CD4-positive, alpha-beta T cell treated with Interleukin-17A for 1 hour (primary cell): ENCODE results near the gene WDFY2.
"Not testable (repeated sequence)": the region's sequence is repeated elsewhere in the genome, so short reads cannot be mapped to it uniquely, and the experiment has no call there.

Experiments
- DNase-seq: peaks from one replicate; pipeline ENCODE4 v3.0.0-alpha.2; 2020

The WDFY2 gene

DNA sequence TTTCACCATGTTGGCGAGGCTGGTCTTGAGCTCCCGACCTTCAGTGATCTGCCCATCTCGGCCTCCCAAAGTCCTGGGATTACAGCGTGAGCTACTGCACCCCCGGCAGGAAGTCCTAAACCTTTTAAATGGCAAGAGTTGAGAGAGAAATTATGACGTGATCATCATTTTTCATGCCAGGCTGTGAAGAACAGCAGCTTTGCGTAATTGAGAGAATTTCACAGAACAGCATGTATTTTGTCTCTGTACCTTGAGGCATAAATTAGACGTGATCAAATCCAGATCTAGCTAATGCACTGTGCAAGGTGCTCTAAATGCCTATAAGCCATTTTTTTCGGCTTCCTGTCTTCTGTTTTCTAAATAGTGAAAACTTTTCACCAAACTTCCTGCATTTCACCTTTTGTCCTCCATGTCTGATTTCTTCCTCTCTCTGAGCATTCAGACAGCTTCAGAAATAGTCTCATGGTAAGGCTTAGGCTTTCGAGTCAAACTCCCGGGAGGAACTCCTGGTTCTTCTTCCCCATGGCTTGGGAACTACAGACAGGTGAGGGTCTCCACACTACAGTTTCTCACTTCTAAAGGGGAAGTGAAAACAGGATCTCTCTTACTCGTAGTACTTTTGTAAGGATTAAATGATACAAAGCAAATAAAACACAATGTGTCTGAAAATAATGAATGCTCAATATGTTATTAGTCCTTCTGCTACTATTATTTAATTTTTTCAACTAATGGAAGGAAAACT, 51.0 kb downstream of the WDFY2 start:
- no peak for DNase-seq

DNA sequence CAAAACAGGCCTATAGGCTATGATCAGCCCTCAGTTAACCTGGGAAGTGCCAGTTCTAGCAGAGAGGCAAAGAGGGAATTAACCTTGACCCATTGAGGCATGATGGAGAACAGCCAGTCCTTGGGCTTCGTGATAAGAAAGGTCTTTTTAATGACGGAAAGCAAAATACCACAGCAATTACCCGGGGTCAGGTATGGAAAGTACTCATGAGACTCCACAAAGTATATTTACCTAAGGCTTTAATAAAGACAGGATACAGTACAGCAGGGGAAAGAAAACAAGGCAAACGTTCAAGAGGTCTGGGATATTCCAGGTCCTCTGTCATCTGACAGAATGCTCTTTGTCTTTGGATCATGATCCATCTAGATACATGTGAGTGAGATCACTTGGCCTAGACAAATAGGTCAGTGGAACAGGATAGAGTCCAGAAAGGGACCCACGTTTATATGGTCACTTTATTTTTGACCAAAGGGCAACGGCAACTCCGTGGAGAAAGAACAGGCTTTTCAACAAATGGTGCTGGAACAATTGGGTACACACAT, 52.2 kb downstream of the WDFY2 start:
- DNase-seq: no peak

DNA sequence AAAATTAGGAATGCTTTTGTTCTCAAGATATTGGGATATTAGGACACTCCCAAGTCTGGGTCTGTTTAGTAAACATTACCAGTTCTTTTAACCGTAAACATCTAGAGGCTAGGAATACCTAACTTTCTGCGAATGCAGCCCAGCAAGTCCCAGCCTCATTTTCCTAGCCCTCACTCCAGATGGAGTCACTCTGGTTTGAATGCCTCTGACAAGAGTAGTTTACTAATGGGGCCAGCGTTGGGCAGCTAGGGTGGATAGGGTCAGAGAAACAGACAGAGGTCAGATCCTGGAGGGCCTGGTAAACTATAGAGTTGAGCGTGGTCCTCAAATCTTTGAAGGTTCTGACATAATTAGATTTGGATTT, 53.6 kb downstream of the WDFY2 start:
- no peak for DNase-seq

DNA sequence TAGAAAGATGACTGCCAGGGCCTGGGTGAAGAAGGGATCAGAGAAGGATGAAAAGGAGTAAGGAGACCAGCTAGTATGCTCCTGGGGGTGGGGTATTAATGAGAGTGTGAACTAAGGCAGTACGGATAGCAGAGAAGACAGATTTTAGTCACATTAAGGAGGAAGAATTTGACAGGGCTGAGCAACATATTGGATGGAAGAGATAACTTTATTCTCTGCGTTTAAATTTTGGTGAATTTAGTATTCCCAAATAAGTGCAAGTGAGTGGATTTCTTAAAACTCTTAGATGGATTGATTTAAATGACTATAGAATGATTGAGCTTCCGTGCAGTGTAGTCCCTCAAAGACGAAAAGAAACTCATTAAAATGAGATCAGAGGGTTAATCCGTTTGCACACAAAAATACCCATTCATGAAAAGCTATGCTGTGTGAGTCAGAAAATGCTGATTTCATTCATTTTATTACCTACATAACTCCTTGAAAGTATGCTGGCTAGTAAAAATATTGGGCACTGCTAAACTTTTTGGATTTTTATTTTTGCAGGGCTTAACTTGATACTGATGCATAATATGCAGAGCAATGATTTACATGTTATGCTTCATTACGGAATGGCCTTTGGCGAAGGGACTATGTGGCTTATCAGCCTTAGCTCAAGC, 54.1 kb downstream of the WDFY2 start:
- no peak for DNase-seq

GRCh38 chr13:51639171-51639570, 54.9 kb downstream of the WDFY2 start:
- DNase-seq: no peak

- not testable (repeated sequence) for DNase-seq
Measured at GRCh38 chr13:51640696-51641095, 56.4 kb downstream of the WDFY2 start.

GRCh38 chr13:51643105-51643881, 59.0 kb downstream of the WDFY2 start:
- no peak for DNase-seq

- DNase-seq: no peak
Measured at GRCh38 chr13:51643882-51644281, 59.6 kb downstream of the WDFY2 start.

DNA sequence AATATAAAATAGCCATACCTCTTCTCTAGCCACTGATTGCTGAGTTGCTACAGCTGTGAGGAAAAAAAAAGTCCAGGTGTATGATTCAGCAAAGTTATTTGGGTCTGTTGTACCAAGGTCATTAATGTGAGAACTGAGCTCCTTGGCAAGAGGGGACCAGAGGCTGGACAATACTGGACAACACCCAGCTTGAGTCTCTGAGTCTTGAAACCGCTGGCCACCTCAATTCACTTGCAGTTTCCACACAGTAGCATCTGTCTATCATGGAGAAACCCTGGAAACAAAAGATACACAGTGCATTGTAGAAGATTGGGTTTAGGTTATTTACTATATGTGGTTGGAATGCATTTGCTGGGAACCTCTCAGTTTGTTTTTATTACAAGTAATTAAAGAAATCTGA, 60.4 kb downstream of the WDFY2 start:
- peak; percentile 37 for DNase-seq

- DNase-seq: peak; percentile 84
Measured at GRCh38 chr13:51645154-51645650, 60.9 kb downstream of the WDFY2 start.

DNA sequence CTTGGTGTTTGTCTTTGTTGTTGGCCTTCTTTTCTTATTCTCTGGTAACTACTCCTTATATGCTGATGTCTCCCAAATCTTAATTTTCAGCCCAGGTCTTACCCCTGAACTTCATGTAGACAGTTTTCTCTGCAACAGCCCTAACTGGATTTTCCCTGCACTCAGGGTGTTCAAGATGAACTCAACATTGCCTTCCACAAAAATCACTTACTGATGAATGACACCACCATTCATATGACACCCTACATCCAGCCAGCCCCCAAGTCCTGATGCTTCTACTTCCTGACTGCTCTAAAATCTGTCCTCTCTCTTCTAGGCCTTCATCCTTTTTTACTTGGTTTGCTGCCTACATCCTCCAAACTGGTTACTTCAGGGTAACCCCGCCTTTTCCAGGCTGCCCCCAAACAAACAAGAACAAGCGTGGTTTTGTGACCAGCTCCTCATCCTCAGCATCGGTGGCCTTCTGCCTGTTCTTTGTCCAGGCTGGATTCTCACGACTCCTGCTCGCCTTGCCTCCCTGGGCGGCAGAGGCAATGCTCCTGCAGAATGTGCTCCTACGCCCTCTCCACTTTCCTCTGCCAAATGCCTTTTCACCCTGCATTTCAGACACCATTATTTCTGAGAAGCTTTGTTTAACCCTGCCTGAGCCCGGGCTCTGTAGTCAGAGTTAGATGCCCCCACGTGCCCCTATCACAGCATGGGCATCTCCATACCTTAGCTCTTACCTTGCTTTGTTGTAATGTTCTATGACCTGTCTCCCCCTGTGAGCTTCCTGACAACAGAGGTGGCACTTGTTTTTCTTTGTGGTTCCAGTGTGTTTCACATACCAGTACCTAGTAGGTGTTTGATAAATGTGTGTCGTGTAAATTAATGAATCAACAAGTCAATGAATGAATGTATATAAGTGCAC, 61.8 kb downstream of the WDFY2 start:
- peak; percentile 54 for DNase-seq

- no peak for DNase-seq
Measured at GRCh38 chr13:51647067-51647466, 62.8 kb downstream of the WDFY2 start.

GRCh38 chr13:51652193-51652592, 67.9 kb downstream of the WDFY2 start:
- not testable (repeated sequence) for DNase-seq

DNA sequence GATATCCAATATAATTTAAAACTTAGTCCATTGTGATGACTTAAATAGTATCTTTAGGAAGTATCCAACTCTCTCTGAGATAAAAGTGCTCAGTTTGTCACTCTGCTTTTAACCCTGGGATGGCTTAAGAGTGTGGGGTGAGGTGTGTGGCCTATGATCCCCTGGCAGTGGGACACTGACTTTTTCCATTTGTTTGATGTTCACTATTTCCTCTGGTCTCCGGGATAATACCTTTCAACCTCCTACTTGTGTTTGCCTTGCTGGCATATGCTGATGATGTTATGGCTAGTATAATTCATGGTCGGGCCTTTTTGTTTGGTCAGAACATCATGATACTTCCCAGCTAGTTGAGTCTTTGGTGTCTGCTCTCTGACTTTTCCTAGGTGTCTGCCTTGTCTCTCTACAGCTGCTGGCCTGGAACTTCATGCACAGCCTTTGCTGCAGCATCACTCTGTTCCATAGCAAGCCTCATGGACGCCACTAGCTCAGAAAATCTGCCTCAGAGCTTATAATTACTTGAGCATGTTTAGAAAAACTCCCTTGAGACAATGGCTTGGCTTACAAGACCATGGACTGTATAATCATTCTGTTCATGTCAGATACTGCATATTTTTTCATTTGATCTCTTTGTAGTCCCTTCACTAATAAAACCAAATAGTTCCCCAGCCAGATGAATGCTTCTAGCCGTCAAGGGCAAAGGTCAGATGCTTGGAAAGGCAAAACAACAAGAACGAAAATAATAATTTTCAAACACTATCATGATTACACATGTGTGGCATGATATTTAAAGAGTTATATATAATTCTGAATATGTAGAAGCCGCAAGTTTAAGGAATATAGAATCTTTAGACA, 75.2 kb downstream of the WDFY2 start:
- no peak for DNase-seq

DNA sequence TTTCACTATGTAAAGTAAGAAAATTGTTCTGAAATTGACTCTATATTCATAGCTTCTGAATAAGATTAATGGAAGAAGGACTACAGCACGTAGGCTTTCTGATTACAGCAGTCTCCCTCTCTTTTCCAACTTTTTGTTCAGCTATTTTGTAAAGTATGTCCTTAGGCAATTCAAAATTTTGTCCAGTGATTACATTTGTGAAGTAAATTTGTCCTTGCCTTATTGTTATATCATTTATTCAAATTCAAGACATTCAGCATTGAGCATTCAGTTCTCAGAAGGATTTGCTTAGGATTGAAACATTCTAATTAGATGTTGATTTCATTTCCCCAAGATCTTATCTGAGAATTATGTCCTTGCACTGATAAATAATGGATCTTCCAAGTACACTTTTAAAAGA, 76.6 kb downstream of the WDFY2 start:
- DNase-seq: no peak

GRCh38 chr13:51663973-51664957, 80.0 kb downstream of the WDFY2 start:
- no peak for DNase-seq

- no peak for DNase-seq
Measured at GRCh38 chr13:51665456-51665855, 81.2 kb downstream of the WDFY2 start.

DNA sequence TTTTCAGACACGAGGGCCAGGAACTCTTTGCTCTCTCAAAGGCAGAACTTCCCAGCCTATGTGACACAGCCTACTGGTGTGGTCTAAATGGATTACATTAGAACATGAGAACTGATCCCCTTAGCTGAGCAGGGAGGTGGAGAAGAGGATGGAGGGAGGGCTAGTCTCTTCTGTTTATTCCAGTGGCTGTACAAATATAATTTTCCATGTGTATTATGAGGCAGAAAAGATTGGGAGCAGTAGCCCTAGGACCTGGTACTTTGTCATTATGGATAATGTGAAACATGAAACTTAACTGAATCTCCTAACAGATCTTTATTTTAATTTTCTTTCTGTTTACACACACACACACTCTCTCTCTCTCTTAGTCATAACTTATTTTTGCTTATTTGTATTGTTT, 82.1 kb downstream of the WDFY2 start:
- DNase-seq: no peak

DNA sequence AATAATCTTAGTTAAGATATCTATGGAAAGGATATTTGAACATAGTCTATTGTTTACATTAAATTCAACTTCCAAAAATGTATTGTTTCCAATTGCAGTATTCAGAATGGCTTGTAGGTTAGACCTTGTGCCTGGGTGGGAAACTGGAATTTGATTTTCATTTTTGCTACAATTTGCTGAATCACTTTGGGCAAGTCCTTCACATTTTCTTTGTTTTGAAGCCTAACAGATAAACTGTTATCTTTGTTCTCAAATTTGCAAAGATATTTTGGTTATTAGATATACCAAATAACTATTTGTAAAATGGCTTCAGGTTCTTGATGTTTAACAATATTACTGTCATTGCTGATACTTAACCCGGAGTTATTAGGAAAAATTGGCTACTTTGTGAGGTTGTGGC, 82.6 kb downstream of the WDFY2 start:
- no peak for DNase-seq

GRCh38 chr13:51668580-51669195, 84.4 kb downstream of the WDFY2 start:
- no peak for DNase-seq
